ENCODE data around the gene BPI. TPM values are rescaled to one million over a fixed set of nuclear protein-coding genes. Genes with fewer than 3 reads are reported as not detected.

The BPI gene
- total RNA-seq, 1 donor: under 0.01 TPM

- Histone ChIP-seq H3K4me3 (ENCODE audit: insufficient read depth, low read length) (peak overlapping the region; percentile 49), H3K27ac (ENCODE audit: low read depth, low read length) (no peak overlapping the region), H3K27me3 (ENCODE audit: insufficient read depth, low read length) (peaks cover 17% of the 10 kb centered on the region), H4K20me1 (ENCODE audit: insufficient read depth, low read length) (no peaks in the 10 kb centered on the region), H3K9me3 (ENCODE audit: low read depth, low read length) (no peaks in the 10 kb centered on the region), H3K4me1 (ENCODE audit: insufficient read depth, low read length) (no peaks in the 10 kb centered on the region), H3K4me2 (ENCODE audit: insufficient read depth, low read length) (peak overlapping the region; percentile 61), H2AFZ (ENCODE audit: low read length) (peak overlapping the region; percentile 73), H3K36me3 (ENCODE audit: insufficient read depth, low read length) (no peaks in the 10 kb centered on the region), H3K79me2 (ENCODE audit: insufficient read depth, low read length) (no peaks in the 10 kb centered on the region)
- TF ChIP-seq CTCF (IDR thresholded peaks at IDR 0.05; ENCODE audit: extremely low read depth, low read depth, low read length): no peak
- DNase-seq (ENCODE audit: insufficient read length, low spot score, missing footprints): no peak
These were observed 39.6 kb downstream of the BPI start for GRCh38 chr20:38343311-38344106.

- H2AFZ ChIP-seq (ENCODE audit: low read length): no peak overlapping the region
- no peak overlapping the region for H3K27ac ChIP-seq (ENCODE audit: low read depth, low read length)
- no peaks in the 10 kb centered on the region for H3K36me3 ChIP-seq (ENCODE audit: insufficient read depth, low read length)
- H3K79me2 ChIP-seq (ENCODE audit: insufficient read depth, low read length): no peaks in the 10 kb centered on the region
- H3K4me2 ChIP-seq (ENCODE audit: insufficient read depth, low read length): no peak overlapping the region
- H3K4me1 ChIP-seq (ENCODE audit: insufficient read depth, low read length): no peaks in the 10 kb centered on the region
- no peaks in the 10 kb centered on the region for H4K20me1 ChIP-seq (ENCODE audit: insufficient read depth, low read length)
- no peak for DNase-seq (ENCODE audit: insufficient read length, low spot score, missing footprints)
- peaks cover 19% of the 10 kb centered on the region for H3K27me3 ChIP-seq (ENCODE audit: insufficient read depth, low read length)
- no peaks in the 10 kb centered on the region for H3K9me3 ChIP-seq (ENCODE audit: low read depth, low read length)
- TF ChIP-seq CTCF (IDR thresholded peaks at IDR 0.05; ENCODE audit: extremely low read depth, low read depth, low read length): no peak
- no peak overlapping the region for H3K4me3 ChIP-seq (ENCODE audit: insufficient read depth, low read length)
These were observed 40.2 kb downstream of the BPI start for GRCh38 chr20:38344107-38344701.

- H3K4me3 ChIP-seq (ENCODE audit: insufficient read depth, low read length): no peak overlapping the region
- H3K79me2 ChIP-seq (ENCODE audit: insufficient read depth, low read length): no peaks in the 10 kb centered on the region
- no peaks in the 10 kb centered on the region for H3K36me3 ChIP-seq (ENCODE audit: insufficient read depth, low read length)
- no peak overlapping the region for H3K27ac ChIP-seq (ENCODE audit: low read depth, low read length)
- no peak overlapping the region for H3K4me2 ChIP-seq (ENCODE audit: insufficient read depth, low read length)
- no peak for TF ChIP-seq CTCF (IDR thresholded peaks at IDR 0.05; ENCODE audit: extremely low read depth, low read depth, low read length)
- no peaks in the 10 kb centered on the region for H4K20me1 ChIP-seq (ENCODE audit: insufficient read depth, low read length)
- H3K9me3 ChIP-seq (ENCODE audit: low read depth, low read length): no peaks in the 10 kb centered on the region
- H2AFZ ChIP-seq (ENCODE audit: low read length): no peak overlapping the region
- DNase-seq (ENCODE audit: insufficient read length, low spot score, missing footprints): no peak
- H3K4me1 ChIP-seq (ENCODE audit: insufficient read depth, low read length): no peaks in the 10 kb centered on the region
- H3K27me3 ChIP-seq (ENCODE audit: insufficient read depth, low read length): peaks cover 18% of the 10 kb centered on the region
These were observed 41.7 kb downstream of the BPI start for GRCh38 chr20:38345643-38346042.

- Histone ChIP-seq H3K9me3 (ENCODE audit: low read depth, low read length) (no peaks in the 10 kb centered on the region), H2AFZ (ENCODE audit: low read length) (no peak within 1 kb of the TSS), H3K4me3 (ENCODE audit: insufficient read depth, low read length) (no peak within 1 kb of the TSS), H3K36me3 (ENCODE audit: insufficient read depth, low read length) (no peaks in the 10 kb centered on the region), H3K27ac (ENCODE audit: low read depth, low read length) (no peak within 1 kb of the TSS), H3K4me2 (ENCODE audit: insufficient read depth, low read length) (no peak within 1 kb of the TSS), H4K20me1 (ENCODE audit: insufficient read depth, low read length) (no peaks in the 10 kb centered on the region), H3K27me3 (ENCODE audit: insufficient read depth, low read length) (peaks cover 16% of the 10 kb centered on the region), H3K4me1 (ENCODE audit: insufficient read depth, low read length) (no peaks in the 10 kb centered on the region), H3K79me2 (ENCODE audit: insufficient read depth, low read length) (no peaks in the 10 kb centered on the region)
- no peak for TF ChIP-seq CTCF (IDR thresholded peaks at IDR 0.05; ENCODE audit: extremely low read depth, low read depth, low read length)
- DNase-seq (ENCODE audit: insufficient read length, low spot score, missing footprints): no peak
These were observed 42.3 kb downstream of the BPI start, which contains the start of gene LBP for GRCh38 chr20:38346247-38346651. TSS of gene LBP (plus strand) at chr20:38346482. CDS start at chr20:38346517, 35 bp downstream.

Measured in osteoblast (primary cell).